C4-2B (cell line): Measurements from ENCODE around the gene GPR37L1.

Experiments used
- ZFX ChIP-seq: fragments of 450-650 bp; IDR thresholded peaks from 2 replicates; pipeline ENCODE4 v1.6.1; 2017
- TF ChIP-seq, protein P1 (sequence below): fragments of 450-650 bp; conservative IDR thresholded peaks from 2 replicates; pipeline ENCODE4 v1.5.1; 2017; ENCODE audit warnings: mild to moderate bottlenecking

DNA sequence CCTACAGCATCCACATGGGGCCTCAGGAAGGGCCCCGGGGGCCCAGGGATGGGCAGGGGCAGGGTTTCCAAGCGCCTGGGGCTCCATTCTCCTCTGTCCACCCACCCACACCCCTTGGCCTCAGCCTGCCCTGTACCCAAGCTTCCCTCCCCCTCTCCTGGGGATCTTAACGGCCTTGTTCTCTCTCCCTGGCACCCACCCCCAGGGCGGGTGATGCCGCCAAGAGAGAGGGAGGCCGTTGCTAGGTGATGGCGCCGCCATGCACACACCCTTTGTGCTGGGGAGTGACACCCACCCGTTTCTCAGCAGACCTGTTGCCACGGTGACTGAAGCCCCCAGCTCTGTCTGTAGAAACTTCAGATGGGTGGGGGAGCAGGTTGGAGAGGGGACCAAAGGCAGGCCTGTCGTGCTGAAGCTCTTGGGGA lies 7.6 kb downstream of the GPR37L1 start:
- TF ChIP-seq, protein P1, sequence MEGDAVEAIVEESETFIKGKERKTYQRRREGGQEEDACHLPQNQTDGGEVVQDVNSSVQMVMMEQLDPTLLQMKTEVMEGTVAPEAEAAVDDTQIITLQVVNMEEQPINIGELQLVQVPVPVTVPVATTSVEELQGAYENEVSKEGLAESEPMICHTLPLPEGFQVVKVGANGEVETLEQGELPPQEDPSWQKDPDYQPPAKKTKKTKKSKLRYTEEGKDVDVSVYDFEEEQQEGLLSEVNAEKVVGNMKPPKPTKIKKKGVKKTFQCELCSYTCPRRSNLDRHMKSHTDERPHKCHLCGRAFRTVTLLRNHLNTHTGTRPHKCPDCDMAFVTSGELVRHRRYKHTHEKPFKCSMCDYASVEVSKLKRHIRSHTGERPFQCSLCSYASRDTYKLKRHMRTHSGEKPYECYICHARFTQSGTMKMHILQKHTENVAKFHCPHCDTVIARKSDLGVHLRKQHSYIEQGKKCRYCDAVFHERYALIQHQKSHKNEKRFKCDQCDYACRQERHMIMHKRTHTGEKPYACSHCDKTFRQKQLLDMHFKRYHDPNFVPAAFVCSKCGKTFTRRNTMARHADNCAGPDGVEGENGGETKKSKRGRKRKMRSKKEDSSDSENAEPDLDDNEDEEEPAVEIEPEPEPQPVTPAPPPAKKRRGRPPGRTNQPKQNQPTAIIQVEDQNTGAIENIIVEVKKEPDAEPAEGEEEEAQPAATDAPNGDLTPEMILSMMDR: no peak
- TF ChIP-seq ZFX: no peak
